GM23338 (cell line): ENCODE results near the gene SMOC2. TPM values are rescaled to one million over a fixed set of nuclear protein-coding genes. Genes with fewer than 3 reads are reported as not detected.

Source experiments
- ATAC-seq: fragments of 200-7000 bp; cut with Tn5 transposase; 3 replicates; pipeline ENCODE4 v1.9.1; 2020
- DNase-seq: peaks from one replicate; pipeline ENCODE4 v3.0.0-alpha.2; 2015; ENCODE audit warnings: low spot score
- H2AFZ ChIP-seq: fragments of 200-600 bp; sonication (generic); 2 replicates; pipeline ENCODE4 v1.8.0; 2016; ENCODE audit warnings: antibody characterized with exemption, mild to moderate bottlenecking, moderate library complexity
- H3F3A ChIP-seq: fragments of 200-600 bp; sonication (generic); replicated peaks from 2 replicates; pipeline ENCODE4 v1.8.0; 2017; ENCODE audit warnings: antibody characterized with exemption, mixed run types, low read depth
- H3K27ac ChIP-seq: fragments of 200-600 bp; sonication (generic); 2 replicates; pipeline ENCODE4 v1.6.1; 2016; ENCODE audit warnings: low read depth
- H3K27me3 ChIP-seq: fragments of 200-600 bp; sonication (generic); 2 replicates; pipeline ENCODE4 v1.8.0; 2016; ENCODE audit warnings: mild to moderate bottlenecking, mixed run types, moderate library complexity; ENCODE audit not compliant: insufficient read depth
- H3K36me3 ChIP-seq: fragments of 200-600 bp; sonication (generic); 2 replicates; pipeline ENCODE4 v1.8.0; 2016; ENCODE audit warnings: mild to moderate bottlenecking; ENCODE audit not compliant: insufficient read depth
- H3K4me1 ChIP-seq: fragments of 200-600 bp; sonication (generic); 2 replicates; pipeline ENCODE4 v1.8.0; 2016; ENCODE audit warnings: mild to moderate bottlenecking, moderate library complexity; ENCODE audit not compliant: insufficient read depth
- H3K4me2 ChIP-seq: fragments of 200-600 bp; sonication (generic); 2 replicates; pipeline ENCODE4 v1.7.1; 2017; ENCODE audit warnings: mixed run types
- H3K4me3 ChIP-seq: fragments of 200-600 bp; sonication (generic); 2 replicates; pipeline ENCODE4 v1.6.1; 2016; ENCODE audit warnings: mixed run types
- H3K79me2 ChIP-seq: fragments of 200-600 bp; sonication (generic); replicated peaks from 2 replicates; pipeline ENCODE4 v1.8.0; 2017; ENCODE audit warnings: mild to moderate bottlenecking; ENCODE audit not compliant: insufficient read depth
- H3K9me2 ChIP-seq: fragments of 200-600 bp; sonication (generic); 2 replicates; pipeline ENCODE4 v1.8.0; 2017; ENCODE audit not compliant: insufficient read depth
- H4K20me1 ChIP-seq: fragments of 200-600 bp; sonication (generic); replicated peaks from 2 replicates; pipeline ENCODE4 v1.8.0; 2017; ENCODE audit warnings: mild to moderate bottlenecking; ENCODE audit not compliant: insufficient read depth
- H3K27ac Mint-ChIP-seq: 2 replicates; pipeline ENCODE4 v1.8.0; 2020; ENCODE audit warnings: inconsistent platforms, mild to moderate bottlenecking, moderate library complexity, mixed read lengths
- H3K27me3 Mint-ChIP-seq: 3 replicates; pipeline ENCODE4 v1.8.0; 2022; ENCODE audit warnings: low read depth, mild to moderate bottlenecking, moderate library complexity, mixed read lengths, inconsistent platforms; ENCODE audit not compliant: insufficient read depth, poor library complexity
- H3K36me3 Mint-ChIP-seq: 3 replicates; pipeline ENCODE4 v1.8.0; 2021; ENCODE audit warnings: low read depth, mild to moderate bottlenecking, inconsistent platforms, moderate library complexity, mixed read lengths
- H3K4me1 Mint-ChIP-seq: 3 replicates; pipeline ENCODE4 v1.8.0; 2020; ENCODE audit warnings: mild to moderate bottlenecking, inconsistent platforms, mixed read lengths
- H3K4me3 Mint-ChIP-seq: 3 replicates; pipeline ENCODE4 v1.8.0; 2021; ENCODE audit warnings: moderate library complexity, mild to moderate bottlenecking, inconsistent platforms, mixed read lengths
- H3K9me3 Mint-ChIP-seq: 3 replicates; pipeline ENCODE4 v1.8.0; 2020; ENCODE audit warnings: moderate library complexity, mild to moderate bottlenecking, inconsistent platforms, mixed read lengths
- NANOG ChIP-seq: IDR thresholded peaks from 2 replicates; pipeline ENCODE4 v1.6.1; 2016; ENCODE audit warnings: antibody characterized with exemption, borderline replicate concordance
- POLR2AphosphoS5 ChIP-seq: IDR thresholded peaks from 2 replicates; pipeline ENCODE4 v1.6.1; 2016; ENCODE audit warnings: antibody characterized with exemption, low read depth
- ZNF114 ChIP-seq: fragments of 250-450 bp; sonication (Bioruptor Pico); IDR thresholded peaks from 2 replicates; pipeline ENCODE4 v1.5.0; 2020; ENCODE audit warnings: mild to moderate bottlenecking, moderate library complexity
- ZNF331 ChIP-seq: fragments of 250-450 bp; sonication (Bioruptor Pico); IDR thresholded peaks from 2 replicates; pipeline ENCODE4 v1.5.0; 2020; ENCODE audit warnings: low read depth, mild to moderate bottlenecking, moderate library complexity
- polyA plus RNA-seq: library from polyadenylated mRNA; unstranded; fragments of >200 nt; fragmentation: Nextera tagmentation; extraction: Ambion mirVana; gene quantifications from 2 replicates; pipeline ENCODE4 v1.2.1, GENCODE V29; 2016
- total RNA-seq: library from RNA; depleted of rRNA; stranded (reverse); fragments of >200 nt; shearing (Covaris generic); gene quantifications from 2 replicates; pipeline ENCODE4 v1.2.3, GENCODE V29; 2014
- TF ChIP-seq, protein P1 (sequence below): fragments of 250-450 bp; sonication (Bioruptor Pico); IDR thresholded peaks from 2 replicates; pipeline ENCODE4 v1.5.0; 2020; ENCODE audit warnings: mild to moderate bottlenecking, moderate library complexity
- TF ChIP-seq, protein P2 (sequence below): IDR thresholded peaks from one replicate; pipeline ENCODE4 v1.6.1; 2018; ENCODE audit warnings: antibody characterized with exemption; ENCODE audit not compliant: unreplicated experiment

Gene SMOC2
- total and polyA plus RNA-seq, 2 experiments from 2014 or later, result 4.3 to 6.5 TPM

DNA sequence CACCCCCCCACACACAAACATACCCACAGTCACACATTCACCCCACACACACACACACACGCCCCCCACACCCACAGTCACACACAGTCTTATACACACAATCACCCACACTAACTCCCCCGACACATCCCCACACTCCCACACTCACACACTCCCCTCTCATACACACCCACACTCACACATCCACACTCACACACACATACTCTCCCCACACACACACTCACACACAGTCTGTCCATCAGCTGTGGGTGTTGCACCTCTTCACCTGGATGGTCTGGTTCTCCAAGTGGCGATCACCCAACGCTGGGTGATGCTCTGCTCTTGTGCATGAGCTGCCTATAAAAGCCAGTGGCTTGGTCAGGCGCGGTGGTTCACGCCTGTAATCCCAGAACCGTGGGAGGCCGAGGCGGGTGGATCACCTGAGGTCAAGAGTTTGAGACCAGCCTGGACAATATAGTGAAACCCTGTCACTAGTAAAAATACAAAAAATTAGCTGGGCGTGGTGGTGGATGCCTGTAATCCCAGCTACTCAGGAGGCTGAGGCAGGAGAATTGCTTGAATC, 158.9 kb downstream of the SMOC2 start (continued):
- TF ChIP-seq, protein P1, sequence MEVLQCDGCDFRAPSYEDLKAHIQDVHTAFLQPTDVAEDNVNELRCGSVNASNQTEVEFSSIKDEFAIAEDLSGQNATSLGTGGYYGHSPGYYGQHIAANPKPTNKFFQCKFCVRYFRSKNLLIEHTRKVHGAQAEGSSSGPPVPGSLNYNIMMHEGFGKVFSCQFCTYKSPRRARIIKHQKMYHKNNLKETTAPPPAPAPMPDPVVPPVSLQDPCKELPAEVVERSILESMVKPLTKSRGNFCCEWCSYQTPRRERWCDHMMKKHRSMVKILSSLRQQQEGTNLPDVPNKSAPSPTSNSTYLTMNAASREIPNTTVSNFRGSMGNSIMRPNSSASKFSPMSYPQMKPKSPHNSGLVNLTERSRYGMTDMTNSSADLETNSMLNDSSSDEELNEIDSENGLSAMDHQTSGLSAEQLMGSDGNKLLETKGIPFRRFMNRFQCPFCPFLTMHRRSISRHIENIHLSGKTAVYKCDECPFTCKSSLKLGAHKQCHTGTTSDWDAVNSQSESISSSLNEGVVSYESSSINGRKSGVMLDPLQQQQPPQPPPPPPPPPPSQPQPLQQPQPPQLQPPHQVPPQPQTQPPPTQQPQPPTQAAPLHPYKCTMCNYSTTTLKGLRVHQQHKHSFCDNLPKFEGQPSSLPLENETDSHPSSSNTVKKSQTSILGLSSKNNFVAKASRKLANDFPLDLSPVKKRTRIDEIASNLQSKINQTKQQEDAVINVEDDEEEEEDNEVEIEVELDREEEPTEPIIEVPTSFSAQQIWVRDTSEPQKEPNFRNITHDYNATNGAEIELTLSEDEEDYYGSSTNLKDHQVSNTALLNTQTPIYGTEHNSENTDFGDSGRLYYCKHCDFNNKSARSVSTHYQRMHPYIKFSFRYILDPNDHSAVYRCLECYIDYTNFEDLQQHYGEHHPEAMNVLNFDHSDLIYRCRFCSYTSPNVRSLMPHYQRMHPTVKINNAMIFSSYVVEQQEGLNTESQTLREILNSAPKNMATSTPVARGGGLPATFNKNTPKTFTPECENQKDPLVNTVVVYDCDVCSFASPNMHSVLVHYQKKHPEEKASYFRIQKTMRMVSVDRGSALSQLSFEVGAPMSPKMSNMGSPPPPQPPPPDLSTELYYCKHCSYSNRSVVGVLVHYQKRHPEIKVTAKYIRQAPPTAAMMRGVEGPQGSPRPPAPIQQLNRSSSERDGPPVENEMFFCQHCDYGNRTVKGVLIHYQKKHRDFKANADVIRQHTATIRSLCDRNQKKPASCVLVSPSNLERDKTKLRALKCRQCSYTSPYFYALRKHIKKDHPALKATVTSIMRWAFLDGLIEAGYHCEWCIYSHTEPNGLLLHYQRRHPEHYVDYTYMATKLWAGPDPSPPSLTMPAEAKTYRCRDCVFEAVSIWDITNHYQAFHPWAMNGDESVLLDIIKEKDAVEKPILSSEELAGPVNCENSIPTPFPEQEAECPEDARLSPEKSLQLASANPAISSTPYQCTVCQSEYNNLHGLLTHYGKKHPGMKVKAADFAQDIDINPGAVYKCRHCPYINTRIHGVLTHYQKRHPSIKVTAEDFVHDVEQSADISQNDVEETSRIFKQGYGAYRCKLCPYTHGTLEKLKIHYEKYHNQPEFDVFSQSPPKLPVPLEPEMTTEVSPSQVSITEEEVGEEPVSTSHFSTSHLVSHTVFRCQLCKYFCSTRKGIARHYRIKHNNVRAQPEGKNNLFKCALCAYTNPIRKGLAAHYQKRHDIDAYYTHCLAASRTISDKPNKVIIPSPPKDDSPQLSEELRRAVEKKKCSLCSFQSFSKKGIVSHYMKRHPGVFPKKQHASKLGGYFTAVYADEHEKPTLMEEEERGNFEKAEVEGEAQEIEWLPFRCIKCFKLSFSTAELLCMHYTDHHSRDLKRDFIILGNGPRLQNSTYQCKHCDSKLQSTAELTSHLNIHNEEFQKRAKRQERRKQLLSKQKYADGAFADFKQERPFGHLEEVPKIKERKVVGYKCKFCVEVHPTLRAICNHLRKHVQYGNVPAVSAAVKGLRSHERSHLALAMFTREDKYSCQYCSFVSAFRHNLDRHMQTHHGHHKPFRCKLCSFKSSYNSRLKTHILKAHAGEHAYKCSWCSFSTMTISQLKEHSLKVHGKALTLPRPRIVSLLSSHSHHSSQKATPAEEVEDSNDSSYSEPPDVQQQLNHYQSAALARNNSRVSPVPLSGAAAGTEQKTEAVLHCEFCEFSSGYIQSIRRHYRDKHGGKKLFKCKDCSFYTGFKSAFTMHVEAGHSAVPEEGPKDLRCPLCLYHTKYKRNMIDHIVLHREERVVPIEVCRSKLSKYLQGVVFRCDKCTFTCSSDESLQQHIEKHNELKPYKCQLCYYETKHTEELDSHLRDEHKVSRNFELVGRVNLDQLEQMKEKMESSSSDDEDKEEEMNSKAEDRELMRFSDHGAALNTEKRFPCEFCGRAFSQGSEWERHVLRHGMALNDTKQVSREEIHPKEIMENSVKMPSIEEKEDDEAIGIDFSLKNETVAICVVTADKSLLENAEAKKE, result no peak

GRCh38 chr6:168600381-168600780, 159.4 kb downstream of the SMOC2 start:
- H3K27ac Mint-ChIP-seq, result no peak overlapping the region
- no peak overlapping the region for H3K4me3 Mint-ChIP-seq

More at GRCh38 chr6:168600381-168600780, 159.4 kb downstream of the SMOC2 start:
- Histone ChIP-seq H3F3A (no peaks in the 10 kb centered on the region), H3K4me3 (no peak overlapping the region), H3K4me2 (no peak overlapping the region), H3K27ac (no peak overlapping the region), H3K27me3 (no peaks in the 10 kb centered on the region), H3K79me2 (no peaks in the 10 kb centered on the region), H4K20me1 (no peaks in the 10 kb centered on the region), H2AFZ (no peak overlapping the region), H3K9me2 (no peaks in the 10 kb centered on the region), H3K4me1 (no peaks in the 10 kb centered on the region; the same call in 1 of the 2 replicates), H3K36me3 (no peaks in the 10 kb centered on the region)
- TF ChIP-seq ZNF331 (CRISPR knock-in tag), result no peak
- TF ChIP-seq, protein P2, sequence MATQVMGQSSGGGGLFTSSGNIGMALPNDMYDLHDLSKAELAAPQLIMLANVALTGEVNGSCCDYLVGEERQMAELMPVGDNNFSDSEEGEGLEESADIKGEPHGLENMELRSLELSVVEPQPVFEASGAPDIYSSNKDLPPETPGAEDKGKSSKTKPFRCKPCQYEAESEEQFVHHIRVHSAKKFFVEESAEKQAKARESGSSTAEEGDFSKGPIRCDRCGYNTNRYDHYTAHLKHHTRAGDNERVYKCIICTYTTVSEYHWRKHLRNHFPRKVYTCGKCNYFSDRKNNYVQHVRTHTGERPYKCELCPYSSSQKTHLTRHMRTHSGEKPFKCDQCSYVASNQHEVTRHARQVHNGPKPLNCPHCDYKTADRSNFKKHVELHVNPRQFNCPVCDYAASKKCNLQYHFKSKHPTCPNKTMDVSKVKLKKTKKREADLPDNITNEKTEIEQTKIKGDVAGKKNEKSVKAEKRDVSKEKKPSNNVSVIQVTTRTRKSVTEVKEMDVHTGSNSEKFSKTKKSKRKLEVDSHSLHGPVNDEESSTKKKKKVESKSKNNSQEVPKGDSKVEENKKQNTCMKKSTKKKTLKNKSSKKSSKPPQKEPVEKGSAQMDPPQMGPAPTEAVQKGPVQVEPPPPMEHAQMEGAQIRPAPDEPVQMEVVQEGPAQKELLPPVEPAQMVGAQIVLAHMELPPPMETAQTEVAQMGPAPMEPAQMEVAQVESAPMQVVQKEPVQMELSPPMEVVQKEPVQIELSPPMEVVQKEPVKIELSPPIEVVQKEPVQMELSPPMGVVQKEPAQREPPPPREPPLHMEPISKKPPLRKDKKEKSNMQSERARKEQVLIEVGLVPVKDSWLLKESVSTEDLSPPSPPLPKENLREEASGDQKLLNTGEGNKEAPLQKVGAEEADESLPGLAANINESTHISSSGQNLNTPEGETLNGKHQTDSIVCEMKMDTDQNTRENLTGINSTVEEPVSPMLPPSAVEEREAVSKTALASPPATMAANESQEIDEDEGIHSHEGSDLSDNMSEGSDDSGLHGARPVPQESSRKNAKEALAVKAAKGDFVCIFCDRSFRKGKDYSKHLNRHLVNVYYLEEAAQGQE, result no peak
- TF ChIP-seq NANOG, result no peak
- no peak for TF ChIP-seq ZNF114
- TF ChIP-seq POLR2AphosphoS5, result no peak
- peaks cover 9% of the 10 kb centered on the region; the same call in 1 of the 3 replicates for H3K36me3 Mint-ChIP-seq
- ATAC-seq (no peak), DNase-seq (no peak)
- H3K4me1 Mint-ChIP-seq, result peaks cover 11% of the 10 kb centered on the region
- H3K27me3 Mint-ChIP-seq, result peaks cover 5% of the 10 kb centered on the region
- no peaks in the 10 kb centered on the region; the same call in 1 of the 3 replicates for H3K9me3 Mint-ChIP-seq
